GM12878 (cell line): ENCODE results near the gene LAMA2. TPM values are rescaled to one million over a fixed set of nuclear protein-coding genes. Genes with fewer than 3 reads are reported as not detected.

Experiments
- ATAC-seq: fragments of 200-7000 bp; cut with Tn5 transposase; 3 replicates; pipeline ENCODE4 v1.9.1; 2020; ENCODE audit warnings: mild to moderate bottlenecking, moderate library complexity
- BruUV-seq: library from RNA; stranded (reverse); fragments of 400-500 nt; replicated peaks from 2 replicates; lab custom pipeline; 2021; lab: Mats Ljungman, UMichigan
- CTCF ChIA-PET: fragments of 300-600 bp; sonication (Branson Sonifier 250); formaldehyde crosslinking; extraction: SDS; loops from one replicate; lab custom pipeline; 2021; ENCODE audit warnings: inconsistent platforms; lab: Yijun Ruan, JAX
- POLR2A ChIA-PET: fragments of 350-600 bp; formaldehyde crosslinking; extraction: SDS; loops from one replicate; lab custom pipeline; 2021; ENCODE audit warnings: inconsistent platforms; lab: Charles Lee
- RAD21 ChIA-PET: fragments of 300-600 bp; sonication (Branson Sonifier 250); formaldehyde crosslinking; loops from one replicate; lab custom pipeline; 2023; ENCODE audit warnings: antibody characterized with exemption; ENCODE audit not compliant: unreplicated experiment; lab: Charles Lee
- SMC1A ChIA-PET: fragments of 300-600 bp; sonication (Branson Sonifier 250); formaldehyde crosslinking; loops from one replicate; lab custom pipeline; 2023; ENCODE audit not compliant: unreplicated experiment, uncharacterized antibody; lab: Charles Lee
- DNase-seq: peaks from one replicate; pipeline ENCODE4 v3.0.0-alpha.2; 2011; ENCODE audit warnings: low read depth, low spot score
- FAIRE-seq: peaks from 3 replicates; lab custom pipeline; 2011; peaks lifted over from hg19 to GRCh38; lab: Jason Lieb, UNC
- H2AFZ ChIP-seq: 2 replicates; pipeline ENCODE4 v1.6.0; 2011; ENCODE audit warnings: low read depth, low read length, control low read depth; ENCODE audit not compliant: control insufficient read depth
- H3K27ac ChIP-seq: 2 replicates; pipeline ENCODE4 v1.5.1; 2011; ENCODE audit warnings: control low read depth; ENCODE audit not compliant: control insufficient read depth, insufficient read depth
- H3K27me3 ChIP-seq, 2 experiments: replicated peaks in 1 of 2; 2 replicates each; pipeline versions ENCODE4 v1.6.0 to v1.6.1; 2011; ENCODE audit warnings: low read length in 1 of 2; ENCODE audit not compliant: control insufficient read depth in 2 of 2, insufficient read depth in 2 of 2
- H3K36me3 ChIP-seq, 2 experiments: 2 replicates each; pipeline ENCODE4 v1.5.1; 2011; ENCODE audit warnings: low read length in 1 of 2; ENCODE audit not compliant: control insufficient read depth in 2 of 2, insufficient read depth in 2 of 2
- H3K4me1 ChIP-seq: 2 replicates; pipeline ENCODE4 v1.6.1; 2011; ENCODE audit warnings: mild to moderate bottlenecking, low read length, moderate library complexity, mixed read lengths; ENCODE audit not compliant: control insufficient read depth, insufficient read depth
- H3K4me2 ChIP-seq: 2 replicates; pipeline ENCODE4 v1.6.0; 2011; ENCODE audit warnings: control low read depth; ENCODE audit not compliant: control insufficient read depth, insufficient read depth
- H3K4me3 ChIP-seq: fragments of 200-600 bp; sonication (generic); 2 replicates; pipeline ENCODE4 v1.5.1; 2016
- H3K79me2 ChIP-seq: 2 replicates; pipeline ENCODE4 v1.6.0; 2011; ENCODE audit warnings: low read length; ENCODE audit not compliant: control insufficient read depth, insufficient read depth
- H3K9ac ChIP-seq: 2 replicates; pipeline ENCODE4 v1.8.0; 2011; ENCODE audit warnings: low read length, control low read depth, mixed read lengths; ENCODE audit not compliant: control insufficient read depth, insufficient read depth
- H3K9me3 ChIP-seq: replicated peaks from 3 replicates; pipeline ENCODE4 v1.5.1; 2011; ENCODE audit warnings: mild to moderate bottlenecking, low read length; ENCODE audit not compliant: control insufficient read depth, insufficient read depth
- H4K20me1 ChIP-seq: 2 replicates; pipeline ENCODE4 v1.6.0; 2011; ENCODE audit not compliant: control insufficient read depth, insufficient read depth
- CHD2 ChIP-seq: IDR thresholded peaks from 2 replicates; pipeline ENCODE4 v1.6.1; 2011; ENCODE audit warnings: low read depth, low read length, improper control_type of control experiment, borderline replicate concordance
- CTCF ChIP-seq, 3 experiments: IDR thresholded peaks in 2 of 3; conservative IDR thresholded peaks in 1 of 3; 2 replicates each; pipeline ENCODE4 v1.5.1; 2011; ENCODE audit warnings: low read depth in 3 of 3, low read length in 3 of 3, mild to moderate bottlenecking in 3 of 3, control low read depth in 2 of 3, moderate library complexity in 2 of 3, inconsistent platforms in 1 of 3, mixed read lengths in 1 of 3; ENCODE audit not compliant: control insufficient read depth in 2 of 3, insufficient read depth in 1 of 3; ENCODE audit errors: extremely low read depth in 1 of 3
- EED ChIP-seq: sonication (generic); IDR thresholded peaks from 2 replicates; pipeline ENCODE4 v1.6.1; 2016; ENCODE audit warnings: antibody characterized with exemption, low read depth
- IKZF1 ChIP-seq: fragments of 450-650 bp; conservative IDR thresholded peaks from 2 replicates; pipeline ENCODE4 v1.6.1; 2017; ENCODE audit warnings: antibody characterized with exemption, mild to moderate bottlenecking
- PAX8 ChIP-seq: fragments of 450-650 bp; IDR thresholded peaks from 2 replicates; pipeline ENCODE4 v1.6.1; 2017; ENCODE audit warnings: mild to moderate bottlenecking, moderate library complexity
- RAD51 ChIP-seq: fragments of 450-650 bp; IDR thresholded peaks from 2 replicates; pipeline ENCODE4 v1.6.1; 2016; ENCODE audit warnings: moderate library complexity, mild to moderate bottlenecking, inconsistent platforms
- RELB ChIP-seq: fragments of 450-650 bp; IDR thresholded peaks from 2 replicates; pipeline ENCODE4 v1.6.1; 2017; ENCODE audit warnings: low read depth, mild to moderate bottlenecking, moderate library complexity
- SIN3A ChIP-seq: IDR thresholded peaks from 2 replicates; pipeline ENCODE4 v1.6.1; 2012; ENCODE audit warnings: low read depth, low read length, improper control_type of control experiment
- TBL1XR1 ChIP-seq: IDR thresholded peaks from 2 replicates; pipeline ENCODE4 v1.6.1; 2012; ENCODE audit warnings: low read depth, low read length, improper control_type of control experiment
- WGBS: methylation state at CpG from one replicate; pipeline ENCODE4 v1.1.6; 2016; ENCODE audit warnings: low lambda C conversion rate; ENCODE audit not compliant: insufficient replicate concordance, insufficient coverage; ENCODE audit errors: missing lambda C conversion rate; 5-methylcytosine and 5-hydroxymethylcytosine counted together
- in situ Hi-C: fragments of 300-500 bp; cut with MboI; formaldehyde crosslinking; loops from 9 replicates; pipeline ENCODE4 v1.14.3; 2018; ENCODE audit warnings: mixed read lengths
- intact Hi-C: fragments of 100-400 bp; cut with micrococcal nuclease; formaldehyde crosslinking; loops from one replicate; pipeline ENCODE4 v1.14.2; 2022; ENCODE audit not compliant: unreplicated experiment
- polyA plus RNA-seq, 11 experiments: library from polyadenylated mRNA; depleted of rRNA in 4 of 11; unstranded in 6 of 11; stranded (reverse) in 5 of 11; fragments of >200 nt; fragmentation: Nextera tagmentation in 4 of 11; fragmentation: Illumina TruSeq in 1 of 11; extraction: Ambion mirVana in 4 of 11; extraction: Trizol in 1 of 11; gene quantifications; 1 replicate in 1 of 11; 2 replicates in 10 of 11; pipeline versions ENCODE4 v1.2.1 to v1.2.3, GENCODE V29; 2011 to 2016; ENCODE audit warnings: inconsistent platforms in 2 of 11, missing spikeins in 2 of 11, low read depth in 1 of 11
- total RNA-seq, 4 experiments: library from RNA; depleted of rRNA in 3 of 4; stranded (reverse); fragments of >200 nt in 3 of 4; fragmentation: Illumina TruSeq in 1 of 4; extraction: Trizol in 1 of 4; gene quantifications; 2 replicates each; pipeline versions ENCODE4 v1.2.1 to v1.2.3, GENCODE V29; 2013 to 2021

LAMA2 gene
- total and polyA plus RNA-seq, 10 of the 15 experiments (the other 5 are each of a cell fraction or from before 2014, with no cell fraction given): 0.04 to 2.0 (median 0.37) TPM; not detected in 1

- no peaks in the 10 kb centered on the region for H3K79me2 ChIP-seq
- DNase-seq: no peak
- SMC1A ChIA-PET: no interaction called here
- TF ChIP-seq IKZF1 (no peak), SIN3A (no peak), RELB (no peak), EED (no peak), CHD2 (no peak), CTCF (IDR thresholded peaks at IDR 0.05 in 2 of 3, conservative IDR thresholded peaks at IDR 0.05 in 1 of 3; ENCODE audit: control insufficient read depth in 2 of 3, extremely low read depth in 1 of 3, insufficient read depth in 1 of 3, low read depth in 3 of 3, low read length in 3 of 3) (no peak), TBL1XR1 (no peak), PAX8 (no peak), RAD51 (no peak)
- TF ChIP-seq, all 136 proteins: peak for 0
- Histone ChIP-seq H3K4me3 (no peak overlapping the region), H3K27ac (no peak overlapping the region), H2AFZ (no peak overlapping the region), H3K4me1 (no peaks in the 10 kb centered on the region), H3K9ac (no peak overlapping the region), H3K9me3 (no peaks in the 10 kb centered on the region), H3K4me2 (no peak overlapping the region), H3K27me3 (peaks cover 0 to 2% of the 10 kb centered on the region in 2 experiments; a peak in 1 of 4 replicates), H3K36me3 (no peaks in the 10 kb centered on the region), H4K20me1 (no peaks in the 10 kb centered on the region)
- ATAC-seq: peak; percentile 44; the same call in 1 of the 3 replicates
- BruUV-seq: no TSS peak
- ChIA-PET RAD21 (no interaction called here), POLR2A (no interaction called here), CTCF (no interaction called here)
- intact Hi-C loops (no loop called here), in situ Hi-C loops (no loop called here)
- 2% methylated on average over 2 of the region's 2 CpGs for WGBS
- no peak for FAIRE-seq
Observed at GRCh38 chr6:129393654-129394053, 510.7 kb downstream of the LAMA2 start.
